H9 (cell line): ENCODE results near the gene PKNOX2. TPM values are rescaled to one million over a fixed set of nuclear protein-coding genes. Genes with fewer than 3 reads are reported as not detected.
A peak's percentile ranks its signal among the peaks of the same experiment; 100 is the strongest.

ENCODE experiments used
- DNase-seq: peaks from one replicate; pipeline ENCODE4 v3.0.0-alpha.2; 2017
- H2AFZ ChIP-seq: one replicate; pipeline ENCODE4 v1.6.1; 2013; ENCODE audit warnings: mild to moderate bottlenecking, low read length, control low read depth, moderate library complexity
- H2AK5ac ChIP-seq: 2 replicates; pipeline ENCODE4 v1.6.1; 2013; ENCODE audit warnings: low read length, control low read depth, mixed read lengths; ENCODE audit not compliant: insufficient read length
- H2BK120ac ChIP-seq: one replicate; pipeline ENCODE4 v1.6.1; 2013; ENCODE audit warnings: low read depth, mild to moderate bottlenecking, low read length, control low read depth, inconsistent platforms; ENCODE audit not compliant: poor library complexity, severe bottlenecking
- H2BK12ac ChIP-seq: 2 replicates; pipeline ENCODE4 v1.6.1; 2013; ENCODE audit warnings: low read length, control low read depth, mixed read lengths, low read depth; ENCODE audit not compliant: insufficient read length
- H2BK15ac ChIP-seq: 2 replicates; pipeline ENCODE4 v1.6.1; 2013; ENCODE audit warnings: low read depth, low read length, control low read depth
- H2BK20ac ChIP-seq: one replicate; pipeline ENCODE4 v1.6.1; 2013; ENCODE audit warnings: low read depth, mild to moderate bottlenecking, low read length, control low read depth, inconsistent platforms; ENCODE audit not compliant: poor library complexity, severe bottlenecking
- H2BK5ac ChIP-seq: 2 replicates; pipeline ENCODE4 v1.6.1; 2013; ENCODE audit warnings: low read length, control low read depth, mixed read lengths; ENCODE audit not compliant: insufficient read length
- H3K14ac ChIP-seq: 2 replicates; pipeline ENCODE4 v1.6.1; 2013; ENCODE audit warnings: low read length, control low read depth; ENCODE audit not compliant: insufficient read depth
- H3K18ac ChIP-seq: 2 replicates; pipeline ENCODE4 v1.6.1; 2013; ENCODE audit warnings: low read depth, mild to moderate bottlenecking, mixed read lengths, low read length, control low read depth; ENCODE audit not compliant: insufficient read length
- H3K23ac ChIP-seq: 2 replicates; pipeline ENCODE4 v1.6.1; 2013; ENCODE audit warnings: low read length, control low read depth, mixed read lengths, low read depth; ENCODE audit not compliant: insufficient read length
- H3K23me2 ChIP-seq: 2 replicates; pipeline ENCODE4 v1.6.1; 2013; ENCODE audit warnings: low read depth, mild to moderate bottlenecking, mixed read lengths, low read length, control low read depth; ENCODE audit not compliant: insufficient read length, poor library complexity, severe bottlenecking
- H3K27ac ChIP-seq: 2 replicates; pipeline ENCODE4 v1.5.1; 2013; ENCODE audit warnings: low read length, control low read depth, mixed read lengths, low read depth; ENCODE audit not compliant: insufficient read length
- H3K27me3 ChIP-seq: 2 replicates; pipeline ENCODE4 v1.6.1; 2013; ENCODE audit warnings: low read length, control low read depth, inconsistent platforms; ENCODE audit not compliant: insufficient read depth
- H3K4ac ChIP-seq: 2 replicates; pipeline ENCODE4 v1.6.1; 2013; ENCODE audit warnings: low read depth, mild to moderate bottlenecking, control low read depth, inconsistent platforms, low read length, moderate library complexity
- H3K4me1 ChIP-seq: 2 replicates; pipeline ENCODE4 v1.6.1; 2013; ENCODE audit warnings: low read length, control low read depth, inconsistent platforms; ENCODE audit not compliant: insufficient read depth
- H3K4me2 ChIP-seq: 2 replicates; pipeline ENCODE4 v1.6.1; 2013; ENCODE audit warnings: low read length, control low read depth, mixed read lengths; ENCODE audit not compliant: insufficient read length, insufficient read depth
- H3K56ac ChIP-seq: 2 replicates; pipeline ENCODE4 v1.6.1; 2013; ENCODE audit warnings: low read depth, mild to moderate bottlenecking, mixed read lengths, low read length, control low read depth; ENCODE audit not compliant: insufficient read length
- H3K79me1 ChIP-seq: 2 replicates; pipeline ENCODE4 v1.6.1; 2013; ENCODE audit warnings: low read depth, mild to moderate bottlenecking, moderate library complexity, low read length, control low read depth, inconsistent platforms; ENCODE audit not compliant: insufficient read depth, poor library complexity, severe bottlenecking
- H3K79me2 ChIP-seq: 2 replicates; pipeline ENCODE4 v1.6.1; 2013; ENCODE audit warnings: low read length, control low read depth, inconsistent platforms; ENCODE audit not compliant: insufficient read depth
- H3K9ac ChIP-seq: 2 replicates; pipeline ENCODE4 v1.6.1; 2013; ENCODE audit warnings: low read length, control low read depth, mixed read lengths; ENCODE audit not compliant: insufficient read length; ENCODE audit errors: extremely low read depth
- H3K9me3 ChIP-seq: one replicate; pipeline ENCODE4 v1.6.1; 2013; ENCODE audit warnings: low read depth, low read length, inconsistent platforms; ENCODE audit not compliant: control insufficient read depth
- H3T11ph ChIP-seq: one replicate; pipeline ENCODE4 v1.6.1; 2013; ENCODE audit warnings: mild to moderate bottlenecking, low read length, control low read depth, inconsistent platforms
- H4K20me1 ChIP-seq: one replicate; pipeline ENCODE4 v1.6.1; 2013; ENCODE audit not compliant: control insufficient read depth, insufficient read length, insufficient read depth
- H4K5ac ChIP-seq: 2 replicates; pipeline ENCODE4 v1.6.1; 2013; ENCODE audit warnings: low read depth, mild to moderate bottlenecking, mixed read lengths, low read length, control low read depth; ENCODE audit not compliant: insufficient read length
- H4K8ac ChIP-seq: replicated peaks from 2 replicates; pipeline ENCODE4 v1.6.1; 2013; ENCODE audit warnings: low read length, control low read depth, mixed read lengths, low read depth; ENCODE audit not compliant: insufficient read length
- H4K91ac ChIP-seq: 2 replicates; pipeline ENCODE4 v1.6.1; 2013; ENCODE audit warnings: low read depth, mild to moderate bottlenecking, moderate library complexity, mixed read lengths, low read length, control low read depth; ENCODE audit not compliant: insufficient read length
- H3K27ac Mint-ChIP-seq, 3 experiments: 2 replicates in 2 of 3; 3 replicates in 1 of 3; pipeline ENCODE4 v1.8.0; 2020 to 2021; ENCODE audit warnings: mixed read lengths in 3 of 3, mild to moderate bottlenecking in 1 of 3, moderate library complexity in 1 of 3
- H3K27me3 Mint-ChIP-seq: 2 replicates; pipeline ENCODE4 v1.8.0; 2021; ENCODE audit warnings: low read depth, mild to moderate bottlenecking, moderate library complexity, mixed read lengths
- H3K36me3 Mint-ChIP-seq, 3 experiments: 2 replicates in 2 of 3; 3 replicates in 1 of 3; pipeline ENCODE4 v1.8.0; 2020 to 2021; ENCODE audit warnings: low read depth in 3 of 3, mixed read lengths in 3 of 3; ENCODE audit not compliant: insufficient read depth in 1 of 3
- H3K4me1 Mint-ChIP-seq, 2 experiments: 2 replicates each; pipeline ENCODE4 v1.8.0; 2020; ENCODE audit warnings: mixed read lengths in 2 of 2
- H3K4me3 Mint-ChIP-seq, 2 experiments: 2 replicates in 1 of 2; 3 replicates in 1 of 2; pipeline ENCODE4 v1.8.0; 2020 to 2021; ENCODE audit warnings: mild to moderate bottlenecking in 2 of 2, mixed read lengths in 2 of 2, moderate library complexity in 1 of 2
- H3K9me3 Mint-ChIP-seq, 2 experiments: 2 replicates in 1 of 2; 3 replicates in 1 of 2; pipeline ENCODE4 v1.8.0; 2020; ENCODE audit warnings: mild to moderate bottlenecking in 2 of 2, mixed read lengths in 2 of 2, moderate library complexity in 1 of 2
- WGBS: extraction: QIAGEN DNeasy Blood & Tissue Kit; methylation state at CpG from one replicate; pipeline ENCODE4 v1.1.7; 2013; ENCODE audit warnings: missing lambda C conversion rate, low lambda C conversion rate, mixed read lengths; ENCODE audit not compliant: insufficient read length; ENCODE audit errors: extremely low coverage; 5-methylcytosine and 5-hydroxymethylcytosine counted together
- total RNA-seq: library from RNA; stranded (reverse); gene quantifications from 2 replicates; pipeline ENCODE4 v1.2.1, GENCODE V29; 2021
- TF ChIP-seq, protein P1 (sequence below): fragments of 200-600 bp; sonication (generic); conservative IDR thresholded peaks from 3 replicates; pipeline ENCODE4 v1.8.0; 2021; ENCODE audit warnings: antibody characterized with exemption, mild to moderate bottlenecking

PKNOX2 gene
- total RNA-seq, 1 experiment from 2014 or later, result 1.3 TPM

DNA sequence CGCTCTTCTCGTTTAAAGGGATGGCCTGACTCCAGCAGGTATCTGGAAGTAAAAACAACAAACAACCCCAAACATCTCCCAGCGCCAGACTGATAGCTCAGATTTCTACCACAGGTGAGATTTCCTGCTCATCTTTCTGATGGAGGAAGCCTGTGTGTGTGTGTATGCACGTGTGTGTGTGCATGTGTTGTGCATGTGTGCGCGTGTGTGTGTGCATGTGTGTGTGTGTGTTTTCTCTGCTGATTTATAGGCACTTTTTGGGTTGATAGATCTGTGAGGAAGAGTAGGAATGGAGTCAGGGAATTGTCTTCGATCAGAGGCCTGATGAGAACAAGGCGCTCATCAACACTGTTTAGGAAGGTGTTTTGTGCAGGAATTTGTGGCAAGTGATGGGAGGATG lies 103.0 kb downstream of the PKNOX2 start:
- Histone ChIP-seq H3K79me1 (no peaks in the 10 kb centered on the region), H3K4ac (no peak overlapping the region), H3K56ac (no peak overlapping the region), H4K91ac (no peak overlapping the region), H3K23ac (no peak overlapping the region), H3K27ac (no peak overlapping the region), H2BK120ac (no peak overlapping the region), H3K4me2 (no peak overlapping the region), H3K9ac (no peak overlapping the region), H3T11ph (no peak overlapping the region), H2BK15ac (no peak overlapping the region), H3K4me1 (peaks cover 5% of the 10 kb centered on the region; the same call in 1 of the 2 replicates), H3K14ac (no peak overlapping the region), H3K27me3 (no peaks in the 10 kb centered on the region; the same call in 1 of the 2 replicates), H4K8ac (no peak overlapping the region), H3K23me2 (no peaks in the 10 kb centered on the region), H4K20me1 (peaks cover 2% of the 10 kb centered on the region), H3K9me3 (no peaks in the 10 kb centered on the region), H3K79me2 (no peaks in the 10 kb centered on the region), H2BK12ac (no peak overlapping the region), H2AK5ac (no peak overlapping the region), H2AFZ (no peak overlapping the region), H4K5ac (no peak overlapping the region), H2BK20ac (no peak overlapping the region), H2BK5ac (no peak overlapping the region), H3K18ac (no peak overlapping the region)
- no peaks in the 10 kb centered on the region for H3K36me3 Mint-ChIP-seq
- TF ChIP-seq, protein P1, sequence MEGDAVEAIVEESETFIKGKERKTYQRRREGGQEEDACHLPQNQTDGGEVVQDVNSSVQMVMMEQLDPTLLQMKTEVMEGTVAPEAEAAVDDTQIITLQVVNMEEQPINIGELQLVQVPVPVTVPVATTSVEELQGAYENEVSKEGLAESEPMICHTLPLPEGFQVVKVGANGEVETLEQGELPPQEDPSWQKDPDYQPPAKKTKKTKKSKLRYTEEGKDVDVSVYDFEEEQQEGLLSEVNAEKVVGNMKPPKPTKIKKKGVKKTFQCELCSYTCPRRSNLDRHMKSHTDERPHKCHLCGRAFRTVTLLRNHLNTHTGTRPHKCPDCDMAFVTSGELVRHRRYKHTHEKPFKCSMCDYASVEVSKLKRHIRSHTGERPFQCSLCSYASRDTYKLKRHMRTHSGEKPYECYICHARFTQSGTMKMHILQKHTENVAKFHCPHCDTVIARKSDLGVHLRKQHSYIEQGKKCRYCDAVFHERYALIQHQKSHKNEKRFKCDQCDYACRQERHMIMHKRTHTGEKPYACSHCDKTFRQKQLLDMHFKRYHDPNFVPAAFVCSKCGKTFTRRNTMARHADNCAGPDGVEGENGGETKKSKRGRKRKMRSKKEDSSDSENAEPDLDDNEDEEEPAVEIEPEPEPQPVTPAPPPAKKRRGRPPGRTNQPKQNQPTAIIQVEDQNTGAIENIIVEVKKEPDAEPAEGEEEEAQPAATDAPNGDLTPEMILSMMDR, result no peak
- peaks cover 18% of the 10 kb centered on the region for H3K27me3 Mint-ChIP-seq
- H3K9me3 Mint-ChIP-seq, result no peaks in the 10 kb centered on the region
- DNase-seq, result no peak
- H3K27ac Mint-ChIP-seq, result peak overlapping the region in 2 of 3 experiments; percentile 2 to 10; a peak in 2 of 7 replicates
- no peak overlapping the region; a peak in 1 of 5 replicates for H3K4me3 Mint-ChIP-seq
- no CpG with 5 or more reads among the region's 8 CpGs for WGBS
- H3K4me1 Mint-ChIP-seq, result peaks cover 33 to 60% of the 10 kb centered on the region in 2 experiments
